ENCODE results near the gene WIPF1.

WIPF1 gene

GRCh38 chr2:174585657-174586252 lies 11.8 kb downstream of the WIPF1 start:
- DNase-seq (ENCODE audit: low read depth, low spot score): no peak
- in situ Hi-C loops (cut with HindIII; ENCODE audit: low sequenced_read_pairs): no loop called here
- TF ChIP-seq, protein P1, sequence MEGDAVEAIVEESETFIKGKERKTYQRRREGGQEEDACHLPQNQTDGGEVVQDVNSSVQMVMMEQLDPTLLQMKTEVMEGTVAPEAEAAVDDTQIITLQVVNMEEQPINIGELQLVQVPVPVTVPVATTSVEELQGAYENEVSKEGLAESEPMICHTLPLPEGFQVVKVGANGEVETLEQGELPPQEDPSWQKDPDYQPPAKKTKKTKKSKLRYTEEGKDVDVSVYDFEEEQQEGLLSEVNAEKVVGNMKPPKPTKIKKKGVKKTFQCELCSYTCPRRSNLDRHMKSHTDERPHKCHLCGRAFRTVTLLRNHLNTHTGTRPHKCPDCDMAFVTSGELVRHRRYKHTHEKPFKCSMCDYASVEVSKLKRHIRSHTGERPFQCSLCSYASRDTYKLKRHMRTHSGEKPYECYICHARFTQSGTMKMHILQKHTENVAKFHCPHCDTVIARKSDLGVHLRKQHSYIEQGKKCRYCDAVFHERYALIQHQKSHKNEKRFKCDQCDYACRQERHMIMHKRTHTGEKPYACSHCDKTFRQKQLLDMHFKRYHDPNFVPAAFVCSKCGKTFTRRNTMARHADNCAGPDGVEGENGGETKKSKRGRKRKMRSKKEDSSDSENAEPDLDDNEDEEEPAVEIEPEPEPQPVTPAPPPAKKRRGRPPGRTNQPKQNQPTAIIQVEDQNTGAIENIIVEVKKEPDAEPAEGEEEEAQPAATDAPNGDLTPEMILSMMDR (IDR thresholded peaks at IDR 0.05; ENCODE audit: low read depth, low read length): no peak
- H3K4me3 ChIP-seq (ENCODE audit: low read depth, low read length): no peak overlapping the region

GRCh38 chr2:174585146-174585545 lies 12.5 kb downstream of the WIPF1 start:
- DNase-seq (ENCODE audit: low read depth, low spot score): no peak
- TF ChIP-seq, protein P1 (IDR thresholded peaks at IDR 0.05; ENCODE audit: low read depth, low read length): no peak
- no peak overlapping the region for H3K4me3 ChIP-seq (ENCODE audit: low read depth, low read length)
- in situ Hi-C loops (cut with HindIII; ENCODE audit: low sequenced_read_pairs): no loop called here

DNA sequence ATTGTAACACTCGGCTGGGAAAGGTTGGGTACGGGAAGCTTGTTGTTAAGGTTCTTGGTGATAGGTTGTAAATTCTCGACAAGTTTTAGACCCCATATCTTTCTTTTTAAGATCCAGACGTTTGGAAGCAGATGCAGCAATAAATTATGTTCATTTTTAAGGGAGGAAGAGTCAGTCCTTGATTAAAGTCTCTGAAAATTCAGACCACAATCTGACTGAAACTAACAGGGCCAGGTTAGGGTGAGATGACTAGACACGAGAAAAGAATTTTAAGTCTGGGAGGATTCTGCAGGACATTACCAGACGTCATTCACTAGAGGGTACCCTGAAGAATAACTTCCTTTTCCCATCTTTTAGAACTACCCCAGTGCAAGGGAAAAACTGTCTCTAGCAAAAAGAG lies 16.1 kb downstream of the WIPF1 start:
- no peak overlapping the region for H3K4me3 ChIP-seq (ENCODE audit: low read depth, low read length)
- TF ChIP-seq, protein P1 (IDR thresholded peaks at IDR 0.05; ENCODE audit: low read depth, low read length): no peak
- DNase-seq (ENCODE audit: low read depth, low spot score): no peak
- in situ Hi-C loops (cut with HindIII; ENCODE audit: low sequenced_read_pairs): no loop called here

DNA sequence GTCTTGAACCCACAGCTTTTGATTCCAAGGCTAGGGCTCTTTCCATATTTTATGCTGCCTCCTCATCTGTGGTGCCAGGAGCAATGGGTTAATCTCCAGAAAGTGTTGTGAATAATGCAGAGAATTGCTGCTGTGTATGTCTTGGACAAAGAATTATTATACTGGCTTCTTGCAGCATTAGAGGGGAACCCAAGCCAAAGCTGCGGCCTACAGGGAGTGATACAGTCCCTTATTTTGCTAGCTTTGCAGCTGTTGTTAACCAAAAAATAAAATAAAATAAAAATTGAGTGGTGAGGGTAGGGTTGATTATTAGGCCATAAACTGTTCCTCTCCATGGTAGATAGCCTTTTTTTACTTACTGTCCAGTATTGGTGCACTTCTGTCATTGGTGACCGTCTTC lies 16.7 kb downstream of the WIPF1 start:
- in situ Hi-C loops (cut with HindIII; ENCODE audit: low sequenced_read_pairs): no loop called here
- H3K4me3 ChIP-seq (ENCODE audit: low read depth, low read length): no peak overlapping the region
- DNase-seq (ENCODE audit: low read depth, low spot score): no peak
- TF ChIP-seq, protein P1 (IDR thresholded peaks at IDR 0.05; ENCODE audit: low read depth, low read length): no peak

DNA sequence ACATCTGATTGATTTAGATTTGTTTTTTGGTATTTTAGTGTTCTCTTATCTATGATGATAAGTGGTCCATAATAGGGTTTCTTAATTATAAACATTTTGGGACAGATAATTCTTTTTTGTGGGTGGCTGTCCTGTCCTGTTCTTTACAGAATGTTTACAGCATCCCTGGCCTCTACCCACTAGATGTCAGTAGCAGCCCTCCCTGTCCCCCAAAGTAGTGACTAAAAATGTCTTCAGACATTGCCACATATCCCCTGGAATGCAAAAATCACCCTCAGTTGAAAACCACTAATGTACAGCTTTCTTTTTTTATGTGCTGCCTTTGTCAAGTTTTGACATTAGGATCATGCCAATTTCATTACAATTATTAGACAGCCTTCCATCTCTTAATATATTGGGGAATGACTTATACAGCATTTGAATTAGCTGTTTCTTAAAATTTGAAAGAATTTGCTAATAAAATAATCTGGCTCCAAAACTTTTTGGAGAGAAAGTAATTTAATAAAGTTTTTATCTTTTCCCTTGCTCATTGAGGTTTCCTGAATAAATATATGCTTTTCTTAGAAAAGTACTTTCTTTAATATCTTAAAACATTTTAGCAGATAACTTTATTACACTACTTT lies 19.5 kb downstream of the WIPF1 start:
- in situ Hi-C loops (cut with HindIII; ENCODE audit: low sequenced_read_pairs): no loop called here
- peak; percentile 61 for DNase-seq (ENCODE audit: low read depth, low spot score)
- TF ChIP-seq, protein P1 (IDR thresholded peaks at IDR 0.05; ENCODE audit: low read depth, low read length): peak; percentile 68

DNA sequence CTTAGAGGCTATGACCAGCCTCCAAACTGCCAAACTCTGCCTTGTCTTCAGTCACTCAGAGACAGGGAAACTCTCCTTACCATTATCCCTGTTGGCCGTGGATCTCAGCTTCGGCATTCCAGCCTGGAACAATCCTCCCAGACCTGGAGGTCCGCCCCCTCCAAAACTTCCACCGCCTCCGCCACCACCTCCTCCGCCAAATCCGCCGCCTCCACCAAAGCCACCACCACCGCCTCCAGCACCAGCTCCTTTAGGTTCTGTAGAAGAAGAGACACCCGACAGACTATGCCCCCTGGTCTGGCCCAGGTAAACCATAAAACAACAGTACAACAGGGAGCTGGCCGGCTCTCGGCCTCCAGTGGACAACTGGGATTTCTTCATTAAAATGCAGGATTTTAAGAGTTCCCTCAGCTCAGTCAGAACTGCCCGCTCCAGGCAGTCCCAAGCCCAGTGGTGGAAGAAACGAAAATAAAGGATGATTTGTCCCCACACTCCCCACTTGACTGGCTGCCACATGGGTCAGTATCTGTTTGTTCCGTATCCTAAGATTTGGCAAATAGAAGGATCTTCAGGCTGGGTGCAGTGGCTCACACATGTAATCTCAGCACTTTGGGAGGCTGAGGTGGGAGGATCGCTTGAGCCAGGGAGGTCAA lies 22.4 kb downstream of the WIPF1 start:
- DNase-seq (ENCODE audit: low read depth, low spot score): no peak
- TF ChIP-seq, protein P1 (IDR thresholded peaks at IDR 0.05; ENCODE audit: low read depth, low read length): no peak
- no peak overlapping the region for H3K4me3 ChIP-seq (ENCODE audit: low read depth, low read length)
- in situ Hi-C loops (cut with HindIII; ENCODE audit: low sequenced_read_pairs): no loop called here

More for the DNA sequence above, 19.5 kb downstream of the WIPF1 start:
- no peak overlapping the region for H3K4me3 ChIP-seq (ENCODE audit: low read depth, low read length)
